Dedifferentiated amniotic fluid mesenchymal stem cell (primary cell): ENCODE data around the gene MICAL2.

Experiments
- DNase-seq: peaks from one replicate; pipeline ENCODE4 v3.0.0-alpha.2; 2016; ENCODE audit errors: extremely low spot score

The MICAL2 gene

GRCh38 chr11:12117200-12117599 lies 6.8 kb downstream of the MICAL2 start:
- DNase-seq, result no peak

GRCh38 chr11:12117611-12118010 lies 7.2 kb downstream of the MICAL2 start:
- no peak for DNase-seq

- no peak for DNase-seq
These were observed 8.6 kb downstream of the MICAL2 start for GRCh38 chr11:12118949-12119348.

- no peak for DNase-seq
These were observed 9.1 kb downstream of the MICAL2 start for GRCh38 chr11:12119502-12119901.

GRCh38 chr11:12120031-12121008 lies 9.9 kb downstream of the MICAL2 start:
- no peak for DNase-seq

GRCh38 chr11:12121011-12121410 lies 10.6 kb downstream of the MICAL2 start:
- DNase-seq, result no peak

GRCh38 chr11:12121517-12121916 lies 11.1 kb downstream of the MICAL2 start:
- no peak for DNase-seq

- DNase-seq, result no peak
These were observed 11.7 kb downstream of the MICAL2 start for GRCh38 chr11:12122083-12122482.

GRCh38 chr11:12123273-12123672 lies 12.9 kb downstream of the MICAL2 start:
- peak; percentile 49 for DNase-seq

GRCh38 chr11:12123799-12124198 lies 13.4 kb downstream of the MICAL2 start:
- no peak for DNase-seq

GRCh38 chr11:12124306-12124705 lies 13.9 kb downstream of the MICAL2 start:
- no peak for DNase-seq

GRCh38 chr11:12125609-12126149 lies 15.3 kb downstream of the MICAL2 start:
- no peak for DNase-seq

GRCh38 chr11:12126344-12127019 lies 16.1 kb downstream of the MICAL2 start:
- DNase-seq, result peak; percentile 42

- DNase-seq, result no peak
These were observed 17.0 kb downstream of the MICAL2 start for GRCh38 chr11:12127206-12127898.

- DNase-seq, result no peak
These were observed 17.9 kb downstream of the MICAL2 start for GRCh38 chr11:12128301-12128751.

- no peak for DNase-seq
These were observed 18.8 kb downstream of the MICAL2 start for GRCh38 chr11:12129227-12129626.

- DNase-seq, result no peak
These were observed 20.0 kb downstream of the MICAL2 start for GRCh38 chr11:12130180-12130980.

- no peak for DNase-seq
These were observed 21.8 kb downstream of the MICAL2 start for GRCh38 chr11:12131943-12132789.

- DNase-seq, result no peak
These were observed 22.4 kb downstream of the MICAL2 start for GRCh38 chr11:12132790-12133145.

- DNase-seq, result no peak
These were observed 23.3 kb downstream of the MICAL2 start for GRCh38 chr11:12133547-12134235.
